WTC11 (cell line): ENCODE measurements around the gene TMEM174. TPM values are rescaled to one million over a fixed set of nuclear protein-coding genes. Genes with fewer than 3 reads are reported as not detected.

Experiments
- ATAC-seq: fragments of 200-7000 bp; cut with Tn5 transposase; 2 replicates; pipeline ENCODE4 v1.10.0; 2021; ENCODE audit warnings: mild to moderate bottlenecking, moderate library complexity
- CTCF ChIA-PET: fragments of 300-600 bp; sonication (Branson Sonifier 250); formaldehyde crosslinking; loops from one replicate; lab custom pipeline; 2021; ENCODE audit warnings: antibody characterized with exemption; lab: Charles Lee
- POLR2A ChIA-PET: fragments of 350-600 bp; sonication (Branson Sonifier 250); formaldehyde crosslinking; loops from one replicate; lab custom pipeline; 2021; ENCODE audit warnings: antibody characterized with exemption; lab: Charles Lee
- DNase-seq: peaks from one replicate; pipeline ENCODE4 v3.0.0; 2021; ENCODE audit warnings: low spot score
- H3K27ac Mint-ChIP-seq: 2 replicates; pipeline ENCODE4 v1.8.0; 2021; ENCODE audit warnings: mixed read lengths
- H3K27me3 Mint-ChIP-seq: 2 replicates; pipeline ENCODE4 v1.8.0; 2021; ENCODE audit warnings: low read depth, mild to moderate bottlenecking, moderate library complexity, mixed read lengths
- H3K36me3 Mint-ChIP-seq: 2 replicates; pipeline ENCODE4 v1.8.0; 2021; ENCODE audit warnings: mixed read lengths
- H3K4me1 Mint-ChIP-seq: 2 replicates; pipeline ENCODE4 v1.8.0; 2022; ENCODE audit warnings: mixed read lengths
- H3K4me3 Mint-ChIP-seq: 2 replicates; pipeline ENCODE4 v1.8.0; 2021; ENCODE audit warnings: mild to moderate bottlenecking, moderate library complexity, mixed read lengths
- H3K9me3 Mint-ChIP-seq: 2 replicates; pipeline ENCODE4 v1.8.0; 2021; ENCODE audit warnings: mixed read lengths
- ATF1 ChIP-seq: sonication (generic); formaldehyde crosslinking; IDR thresholded peaks from 2 replicates; pipeline ENCODE4 v1.8.1; 2023; ENCODE audit warnings: mild to moderate bottlenecking, moderate library complexity, missing genetic modification reagents
- CBFB ChIP-seq: sonication (generic); formaldehyde crosslinking; IDR thresholded peaks from 2 replicates; pipeline ENCODE4 v1.8.1; 2022; ENCODE audit warnings: mild to moderate bottlenecking, low read depth, missing genetic modification reagents
- CTCF ChIP-seq: fragments of 200-600 bp; IDR thresholded peaks from 2 replicates; pipeline ENCODE4 v1.8.0; 2022; ENCODE audit warnings: antibody characterized with exemption
- GABPB1 ChIP-seq: sonication (generic); formaldehyde crosslinking; IDR thresholded peaks from 2 replicates; pipeline ENCODE4 v1.8.1; 2023; ENCODE audit warnings: mild to moderate bottlenecking, missing genetic modification reagents
- NFYB ChIP-seq: sonication (generic); formaldehyde crosslinking; conservative IDR thresholded peaks from 2 replicates; pipeline ENCODE4 v1.8.0; 2022; ENCODE audit warnings: low read depth, missing genetic modification reagents
- NR2C2 ChIP-seq: sonication (generic); formaldehyde crosslinking; IDR thresholded peaks from 2 replicates; pipeline ENCODE4 v1.8.0; 2022; ENCODE audit warnings: mild to moderate bottlenecking, missing genetic modification reagents
- OVOL2 ChIP-seq: fragments of 250-450 bp; sonication (Bioruptor Pico); IDR thresholded peaks from 2 replicates; pipeline ENCODE4 v1.9.0; 2021; ENCODE audit warnings: mild to moderate bottlenecking, borderline replicate concordance
- PREB ChIP-seq: sonication (generic); formaldehyde crosslinking; IDR thresholded peaks from 2 replicates; pipeline ENCODE4 v1.8.1; 2022; ENCODE audit warnings: mild to moderate bottlenecking, missing genetic modification reagents, moderate library complexity, borderline replicate concordance
- RORB ChIP-seq: fragments of 250-450 bp; sonication (Bioruptor Pico); IDR thresholded peaks from 2 replicates; pipeline ENCODE4 v1.9.0; 2021; ENCODE audit warnings: mild to moderate bottlenecking
- ZBTB43 ChIP-seq: sonication (generic); formaldehyde crosslinking; IDR thresholded peaks from 2 replicates; pipeline ENCODE4 v1.8.1; 2023; ENCODE audit warnings: mild to moderate bottlenecking, missing genetic modification reagents
- ZNF121 ChIP-seq: sonication (generic); formaldehyde crosslinking; IDR thresholded peaks from 2 replicates; pipeline ENCODE4 v1.8.0; 2023; ENCODE audit warnings: missing genetic modification reagents
- ZNF219 ChIP-seq: sonication (generic); formaldehyde crosslinking; IDR thresholded peaks from 2 replicates; pipeline ENCODE4 v1.8.0; 2023; ENCODE audit warnings: missing genetic modification reagents, mild to moderate bottlenecking, borderline replicate concordance
- ZNF232 ChIP-seq: sonication (generic); formaldehyde crosslinking; IDR thresholded peaks from 2 replicates; pipeline ENCODE4 v1.8.0; 2022; ENCODE audit warnings: mild to moderate bottlenecking, missing genetic modification reagents
- ZNF317 ChIP-seq: sonication (generic); formaldehyde crosslinking; IDR thresholded peaks from 2 replicates; pipeline ENCODE4 v1.8.1; 2023; ENCODE audit warnings: low read depth, mild to moderate bottlenecking, moderate library complexity, missing genetic modification reagents, borderline replicate concordance
- ZNF396 ChIP-seq: fragments of 250-450 bp; sonication (Bioruptor Pico); IDR thresholded peaks from 2 replicates; pipeline ENCODE4 v1.8.0; 2021; ENCODE audit warnings: mild to moderate bottlenecking, moderate library complexity, borderline replicate concordance
- ZNF423 ChIP-seq: fragments of 250-450 bp; sonication (Bioruptor Pico); IDR thresholded peaks from 2 replicates; pipeline ENCODE4 v2.1.2; 2022; ENCODE audit warnings: mild to moderate bottlenecking, moderate library complexity
- ZSCAN18 ChIP-seq: fragments of 250-450 bp; sonication (Bioruptor Pico); IDR thresholded peaks from 2 replicates; pipeline ENCODE4 v2.1.2; 2022; ENCODE audit warnings: mild to moderate bottlenecking, moderate library complexity
- total RNA-seq: library from RNA; stranded (reverse); gene quantifications from 3 replicates; pipeline ENCODE4 v1.2.3, GENCODE V29; 2021

The TMEM174 gene
- total RNA-seq, 1 experiment from 2014 or later, result not detected

- TF ChIP-seq ZNF219 (CRISPR knock-in tag), result no peak
Observed at GRCh38 chr5:73151766-73152410, 21.1 kb upstream of the TMEM174 start (continued).

GRCh38 chr5:73152411-73153388 is 20.3 kb upstream of the TMEM174 start:
- POLR2A ChIA-PET, result interaction anchor here (1.3 kb wide), 1 partner anchor 9 kb away, joined by 3 read pairs; no protein-coding TSS in a partner anchor
- H3K36me3 Mint-ChIP-seq, result no peaks in the 10 kb centered on the region
- CTCF ChIA-PET, result interaction anchor here (0.6 to 3.1 kb wide), 8 partner anchors 10 to 69 kb away, joined by 3 to 15 read pairs (median 5); no protein-coding TSS in a partner anchor

GRCh38 chr5:73153513-73153912 is 19.5 kb upstream of the TMEM174 start:
- H3K36me3 Mint-ChIP-seq, result no peaks in the 10 kb centered on the region
- TF ChIP-seq ZNF317 (no peak), NFYB (no peak), PREB (CRISPR knock-in tag) (no peak), NR2C2 (CRISPR knock-in tag) (no peak)
- CTCF ChIA-PET, result interaction anchor here (0.6 to 3.1 kb wide), 5 partner anchors 9 to 65 kb away, joined by 3 to 15 read pairs (median 6); no protein-coding TSS in a partner anchor
- no peak overlapping the region for H3K4me3 Mint-ChIP-seq
- H3K4me1 Mint-ChIP-seq, result peaks cover 13% of the 10 kb centered on the region
- H3K9me3 Mint-ChIP-seq, result no peaks in the 10 kb centered on the region
- no peak overlapping the region for H3K27ac Mint-ChIP-seq
- H3K27me3 Mint-ChIP-seq, result no peaks in the 10 kb centered on the region
- POLR2A ChIA-PET, result no interaction called here
- ATAC-seq, result no peak
- no peak for DNase-seq

More at GRCh38 chr5:73152411-73153388, 20.3 kb upstream of the TMEM174 start:
- TF ChIP-seq ZNF423 (0 out of 2 replicates have a peak, but pooled peaks have one; percentile 7), ZSCAN18 (no peak)
- TF ChIP-seq, all 79 proteins: peak for 1
- DNase-seq, result no peak
- Mint-ChIP-seq H3K27ac (no peak overlapping the region), H3K4me1 (peaks cover 13% of the 10 kb centered on the region), H3K4me3 (no peak overlapping the region), H3K27me3 (no peaks in the 10 kb centered on the region), H3K9me3 (no peaks in the 10 kb centered on the region)
- peak; percentile 80 for ATAC-seq

GRCh38 chr5:73154208-73155006 is 18.6 kb upstream of the TMEM174 start:
- Mint-ChIP-seq H3K4me1 (peaks cover 13% of the 10 kb centered on the region), H3K36me3 (no peaks in the 10 kb centered on the region), H3K4me3 (no peak overlapping the region), H3K9me3 (no peaks in the 10 kb centered on the region), H3K27ac (no peak overlapping the region), H3K27me3 (no peaks in the 10 kb centered on the region)
- no peak for DNase-seq
- POLR2A ChIA-PET, result no interaction called here
- ATAC-seq, result no peak
- CTCF ChIA-PET, result interaction anchor here (2.0 to 3.1 kb wide), 2 partner anchors 17 to 61 kb away, joined by 8 to 15 read pairs; no protein-coding TSS in a partner anchor
- TF ChIP-seq OVOL2 (CRISPR knock-in tag) (no peak), CTCF (no peak), ZNF232 (CRISPR knock-in tag) (no peak), ZBTB43 (CRISPR knock-in tag) (no peak), CBFB (no peak), GABPB1 (no peak), ATF1 (CRISPR knock-in tag) (no peak), RORB (CRISPR knock-in tag) (no peak), ZNF121 (CRISPR knock-in tag) (no peak), ZNF396 (no peak)
